A549 (cell line): ENCODE results near the gene HTR3A.

Experiments
- CHD4 ChIP-seq: fragments of 200-600 bp; sonication (generic); IDR thresholded peaks from 2 replicates; pipeline ENCODE4 v1.6.1; 2016; ENCODE audit warnings: antibody characterized with exemption, mild to moderate bottlenecking, borderline replicate concordance
- CTCF ChIP-seq: fragments of >200 bp; sonication (Bioruptor Twin); formaldehyde crosslinking; IDR thresholded peaks from 3 replicates; pipeline ENCODE4 v1.5.1; 2016
- EHMT2 ChIP-seq: fragments of 200-600 bp; sonication (generic); IDR thresholded peaks from 2 replicates; pipeline ENCODE4 v1.6.1; 2016; ENCODE audit warnings: antibody characterized with exemption, low read depth, mild to moderate bottlenecking, moderate library complexity
- EP300 ChIP-seq, 2 experiments: fragments of >200 bp; sonication (Bioruptor Twin); formaldehyde crosslinking; IDR thresholded peaks; 2 replicates in 1 of 2; 3 replicates in 1 of 2; pipeline ENCODE4 v1.6.1; 2016 to 2017
- JUNB ChIP-seq: fragments of >200 bp; sonication (Bioruptor Twin); formaldehyde crosslinking; IDR thresholded peaks from 2 replicates; pipeline ENCODE4 v1.6.1; 2016
- KDM1A ChIP-seq: fragments of 200-600 bp; sonication (generic); IDR thresholded peaks from 2 replicates; pipeline ENCODE4 v1.6.1; 2016; ENCODE audit warnings: low read depth, mild to moderate bottlenecking
- PBX3 ChIP-seq: IDR thresholded peaks from 2 replicates; pipeline ENCODE4 v1.6.1; 2012
- POLR2A ChIP-seq: IDR thresholded peaks from 2 replicates; pipeline ENCODE4 v1.6.1; 2012; ENCODE audit warnings: mild to moderate bottlenecking, low read length
- RAD21 ChIP-seq, 2 experiments: fragments of >200 bp in 1 of 2; sonication (Bioruptor Twin) in 1 of 2; formaldehyde crosslinking in 1 of 2; IDR thresholded peaks in 1 of 2; conservative IDR thresholded peaks in 1 of 2; 2 replicates in 1 of 2; 3 replicates in 1 of 2; pipeline ENCODE4 v1.6.1; 2012 to 2018; ENCODE audit warnings: inconsistent platforms in 1 of 2
- RFX5 ChIP-seq: fragments of 450-650 bp; IDR thresholded peaks from 2 replicates; pipeline ENCODE4 v1.7.1; 2014; ENCODE audit warnings: antibody characterized with exemption, mild to moderate bottlenecking, moderate library complexity
- SMC3 ChIP-seq: fragments of >200 bp; sonication (Bioruptor Twin); formaldehyde crosslinking; IDR thresholded peaks from 3 replicates; pipeline ENCODE4 v1.6.1; 2018; ENCODE audit warnings: inconsistent platforms
- TF ChIP-seq, protein P1 (sequence below): IDR thresholded peaks from 2 replicates; pipeline ENCODE4 v1.6.1; 2012
- TF ChIP-seq, protein P2 (sequence below): fragments of 450-650 bp; IDR thresholded peaks from 2 replicates; pipeline ENCODE4 v1.6.1; 2014; ENCODE audit warnings: antibody characterized with exemption

GRCh38 chr11:113960702-113961330 is 14.1 kb upstream of the HTR3A start:
- TF ChIP-seq CTCF (no peak), POLR2A (no peak), KDM1A (no peak), CHD4 (no peak), EHMT2 (no peak), SMC3 (no peak), JUNB (no peak), EP300 (IDR thresholded peaks at IDR 0.05) (no peak), RFX5 (no peak), PBX3 (no peak), RAD21 (conservative IDR thresholded peaks at IDR 0.05 in 1 of 2, IDR thresholded peaks at IDR 0.05 in 1 of 2) (no peak)
- TF ChIP-seq, protein P1, sequence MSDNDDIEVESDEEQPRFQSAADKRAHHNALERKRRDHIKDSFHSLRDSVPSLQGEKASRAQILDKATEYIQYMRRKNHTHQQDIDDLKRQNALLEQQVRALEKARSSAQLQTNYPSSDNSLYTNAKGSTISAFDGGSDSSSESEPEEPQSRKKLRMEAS, result no peak
- TF ChIP-seq, protein P2, sequence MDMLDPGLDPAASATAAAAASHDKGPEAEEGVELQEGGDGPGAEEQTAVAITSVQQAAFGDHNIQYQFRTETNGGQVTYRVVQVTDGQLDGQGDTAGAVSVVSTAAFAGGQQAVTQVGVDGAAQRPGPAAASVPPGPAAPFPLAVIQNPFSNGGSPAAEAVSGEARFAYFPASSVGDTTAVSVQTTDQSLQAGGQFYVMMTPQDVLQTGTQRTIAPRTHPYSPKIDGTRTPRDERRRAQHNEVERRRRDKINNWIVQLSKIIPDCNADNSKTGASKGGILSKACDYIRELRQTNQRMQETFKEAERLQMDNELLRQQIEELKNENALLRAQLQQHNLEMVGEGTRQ, result no peak
